Hepatocyte (in vitro differentiated cells): ENCODE data around the gene SERPINB3. TPM values are rescaled to one million over a fixed set of nuclear protein-coding genes. Genes with fewer than 3 reads are reported as not detected.

Experiments
- DNase-seq: peaks from one replicate; pipeline ENCODE4 v3.0.0-alpha.2; 2016; ENCODE audit warnings: low spot score
- H2AFZ ChIP-seq: fragments of 200-600 bp; sonication (generic); 2 replicates; pipeline ENCODE4 v1.6.0; 2016; ENCODE audit warnings: antibody characterized with exemption, mild to moderate bottlenecking
- H3K27ac ChIP-seq: fragments of 200-600 bp; sonication (generic); 2 replicates; pipeline ENCODE4 v1.5.1; 2016; ENCODE audit warnings: mild to moderate bottlenecking
- H3K27me3 ChIP-seq: fragments of 200-600 bp; sonication (generic); 2 replicates; pipeline ENCODE4 v1.6.1; 2016
- H3K36me3 ChIP-seq: fragments of 200-600 bp; sonication (generic); replicated peaks from 2 replicates; pipeline ENCODE4 v1.5.1; 2016; ENCODE audit warnings: low read depth; ENCODE audit not compliant: insufficient read depth
- H3K4me1 ChIP-seq: fragments of 200-600 bp; sonication (generic); 2 replicates; pipeline ENCODE4 v1.5.1; 2016; ENCODE audit warnings: mild to moderate bottlenecking, moderate library complexity; ENCODE audit not compliant: insufficient read depth
- H3K4me2 ChIP-seq: fragments of 200-600 bp; sonication (generic); 2 replicates; pipeline ENCODE4 v1.6.0; 2016
- H3K4me3 ChIP-seq: fragments of 200-600 bp; sonication (generic); 2 replicates; pipeline ENCODE4 v1.5.1; 2016; ENCODE audit warnings: mild to moderate bottlenecking
- H3K79me2 ChIP-seq: fragments of 200-600 bp; sonication (generic); 2 replicates; pipeline ENCODE4 v1.6.0; 2017; ENCODE audit warnings: mild to moderate bottlenecking
- H3K9me2 ChIP-seq: fragments of 200-600 bp; sonication (generic); replicated peaks from 2 replicates; pipeline ENCODE4 v1.6.0; 2017; ENCODE audit warnings: mild to moderate bottlenecking; ENCODE audit not compliant: insufficient read depth
- H3K9me3 ChIP-seq: fragments of 200-600 bp; sonication (generic); 2 replicates; pipeline ENCODE4 v1.5.1; 2016; ENCODE audit warnings: low read depth, mild to moderate bottlenecking
- H4K20me1 ChIP-seq: fragments of 200-600 bp; sonication (generic); 2 replicates; pipeline ENCODE4 v1.6.0; 2016; ENCODE audit warnings: mild to moderate bottlenecking; ENCODE audit not compliant: insufficient read depth, poor library complexity, severe bottlenecking
- CTCF ChIP-seq: fragments of 200-600 bp; sonication (generic); IDR thresholded peaks from 2 replicates; pipeline ENCODE4 v1.5.1; 2016; ENCODE audit warnings: antibody characterized with exemption, mild to moderate bottlenecking; ENCODE audit not compliant: poor library complexity
- EZH2 ChIP-seq: fragments of 200-600 bp; sonication (generic); IDR thresholded peaks from 2 replicates; pipeline ENCODE4 v1.6.1; 2016; ENCODE audit warnings: antibody characterized with exemption, mild to moderate bottlenecking, borderline replicate concordance
- EZH2phosphoT487 ChIP-seq: fragments of 200-600 bp; sonication (generic); IDR thresholded peaks from one replicate; pipeline ENCODE4 v1.6.1; 2018; ENCODE audit warnings: antibody characterized with exemption, mild to moderate bottlenecking, low read depth, moderate library complexity; ENCODE audit not compliant: unreplicated experiment, severe bottlenecking
- WGBS: methylation state at CpG from one replicate; pipeline ENCODE4 v1.1.6; 2016; ENCODE audit warnings: low lambda C conversion rate; ENCODE audit errors: missing lambda C conversion rate; 5-methylcytosine and 5-hydroxymethylcytosine counted together
- polyA plus RNA-seq: library from polyadenylated mRNA; unstranded; fragments of >200 nt; fragmentation: Nextera tagmentation; extraction: Ambion mirVana; gene quantifications from 2 replicates; pipeline ENCODE4 v1.2.1, GENCODE V29; 2016
- total RNA-seq: library from RNA; depleted of rRNA; stranded (reverse); fragments of >200 nt; gene quantifications from 2 replicates; pipeline ENCODE4 v1.2.3, GENCODE V29; 2014

SERPINB3 gene
- total and polyA plus RNA-seq, 2 experiments from 2014 or later = 0.17 TPM; not detected in 1

GRCh38 chr18:63606526-63606925, 55.2 kb downstream of the SERPINB3 start:
- TF ChIP-seq EZH2 = no peak
- TF ChIP-seq EZH2phosphoT487 = no peak
- no peak for TF ChIP-seq CTCF
- Histone ChIP-seq H3K27me3 (no peaks in the 10 kb centered on the region), H3K4me1 (no peaks in the 10 kb centered on the region), H3K4me2 (no peak overlapping the region), H3K9me2 (no peaks in the 10 kb centered on the region), H3K36me3 (no peaks in the 10 kb centered on the region), H2AFZ (no peak overlapping the region), H3K27ac (no peak overlapping the region), H3K9me3 (no peaks in the 10 kb centered on the region), H3K79me2 (no peaks in the 10 kb centered on the region), H4K20me1 (no peaks in the 10 kb centered on the region), H3K4me3 (no peak overlapping the region)
- DNase-seq = no peak
- WGBS = 87% methylated on average over 3 of the region's 3 CpGs

Other genes with a start within 250 kb of the SERPINB3 start
- 49.2 and 60.6 TPM in 2 replicates for gene VPS4B, start 239.4 kb downstream of the SERPINB3 start, total RNA-seq
- 30.3 and 35.0 TPM in 2 replicates for gene VPS4B, start 239.4 kb downstream of the SERPINB3 start, polyA plus RNA-seq
- 0.23 and 0.28 TPM in 2 replicates for gene SERPINB5, start 184.9 kb downstream of the SERPINB3 start, total RNA-seq
- gene SERPINB5, start 184.9 kb downstream of the SERPINB3 start, polyA plus RNA-seq = 0.76 TPM in 1 of 2 replicates, not detected in the other
- gene SERPINB12, start 119.5 kb downstream of the SERPINB3 start, total RNA-seq = not detected in 2 replicates
- gene SERPINB12, start 119.5 kb downstream of the SERPINB3 start, polyA plus RNA-seq = not detected in 2 replicates
- gene SERPINB13, start 74.5 kb downstream of the SERPINB3 start, total RNA-seq = not detected in 2 replicates
- 0.28 TPM in 1 of 2 replicates, not detected in the other for gene SERPINB13, start 74.5 kb downstream of the SERPINB3 start, polyA plus RNA-seq
- not detected in 2 replicates for gene SERPINB4, start 17.6 kb downstream of the SERPINB3 start, total RNA-seq
- not detected in 2 replicates for gene SERPINB4, start 17.6 kb downstream of the SERPINB3 start, polyA plus RNA-seq
- not detected in 2 replicates for gene SERPINB11, start 41.1 kb upstream of the SERPINB3 start, total RNA-seq
- gene SERPINB11, start 41.1 kb upstream of the SERPINB3 start, polyA plus RNA-seq = not detected in 2 replicates
- gene SERPINB7, start 113.5 kb upstream of the SERPINB3 start, total RNA-seq = 0.10 and 0.36 TPM in 2 replicates
- gene SERPINB7, start 113.5 kb upstream of the SERPINB3 start, polyA plus RNA-seq = 0.77 and 1.9 TPM in 2 replicates
- 1.6 and 1.9 TPM in 2 replicates for gene SERPINB2, start 225.8 kb upstream of the SERPINB3 start, total RNA-seq
- gene SERPINB2, start 225.8 kb upstream of the SERPINB3 start, polyA plus RNA-seq = 0.86 and 1.2 TPM in 2 replicates
- 0.93 TPM in 1 of 2 replicates, not detected in the other for gene SERPINB10, start 246.1 kb upstream of the SERPINB3 start, total RNA-seq
- not detected in 2 replicates for gene SERPINB10, start 246.1 kb upstream of the SERPINB3 start, polyA plus RNA-seq